Mesothelial cell of epicardium (in vitro differentiated cells): ENCODE results near the gene HAUS3. TPM values are rescaled to one million over a fixed set of nuclear protein-coding genes. Genes with fewer than 3 reads are reported as not detected.
A peak's percentile ranks its signal among the peaks of the same experiment; 100 is the strongest.

ENCODE experiments used
- DNase-seq, 2 experiments: peaks; one replicate each; pipeline ENCODE4 v3.0.0; 2021; ENCODE audit warnings: low spot score in 2 of 2; ENCODE audit not compliant: unreplicated experiment in 2 of 2
- H3K27ac Mint-ChIP-seq: 2 replicates; pipeline ENCODE4 v1.8.0; 2021; ENCODE audit warnings: mixed read lengths
- H3K27me3 Mint-ChIP-seq: 2 replicates; pipeline ENCODE4 v1.8.0; 2021; ENCODE audit warnings: low read depth, mixed read lengths
- H3K36me3 Mint-ChIP-seq: 2 replicates; pipeline ENCODE4 v1.8.0; 2021; ENCODE audit warnings: mixed read lengths
- H3K4me1 Mint-ChIP-seq: 2 replicates; pipeline ENCODE4 v1.8.0; 2021; ENCODE audit warnings: mixed read lengths
- H3K4me3 Mint-ChIP-seq: 2 replicates; pipeline ENCODE4 v1.8.0; 2021; ENCODE audit warnings: mild to moderate bottlenecking, moderate library complexity, mixed read lengths
- H3K9me3 Mint-ChIP-seq: 2 replicates; pipeline ENCODE4 v1.8.0; 2021; ENCODE audit warnings: mixed read lengths
- CTCF ChIP-seq: fragments of 200-600 bp; sonication (generic); IDR thresholded peaks from one replicate; pipeline ENCODE4 v1.5.0; 2021; ENCODE audit warnings: antibody characterized with exemption; ENCODE audit not compliant: unreplicated experiment
- total RNA-seq: library from RNA; stranded (reverse); gene quantifications from 3 replicates; pipeline ENCODE4 v1.2.1, GENCODE V29; 2021

The HAUS3 gene
- 15.4 to 16.9 TPM (median 16.6 TPM) in 3 replicates for total RNA-seq

- Mint-ChIP-seq H3K4me3 (peak within 1 kb of the TSS; percentile 89), H3K27ac (peak within 1 kb of the TSS; percentile 85), H3K4me1 (peaks cover 36% of the 10 kb centered on the region)
Measured at GRCh38 chr4:2241410-2242353, at the start of gene HAUS3, which contains the start of gene POLN. Gene HAUS3, minus strand, starts transcription at chr4:2242121. Its CDS starts 1,175 bp downstream, at chr4:2240946. Gene POLN, minus strand, starts transcription at chr4:2242121. Its CDS starts 12,890 bp downstream, at chr4:2229231.

GRCh38 chr4:2290974-2291704 lies 49.2 kb upstream of the HAUS3 start:
- Mint-ChIP-seq H3K27me3 (no peaks in the 10 kb centered on the region), H3K9me3 (peaks cover 9% of the 10 kb centered on the region), H3K27ac (no peak overlapping the region), H3K4me3 (no peak overlapping the region), H3K36me3 (peaks cover 2% of the 10 kb centered on the region), H3K4me1 (peaks cover 30% of the 10 kb centered on the region)
- DNase-seq: peak in 1 of 2 experiments; percentile 39
- no peak for TF ChIP-seq CTCF

More at GRCh38 chr4:2241410-2242353, at the start of gene HAUS3, which contains the start of gene POLN:
- no peaks in the 10 kb centered on the region for H3K9me3 Mint-ChIP-seq
- TF ChIP-seq CTCF: no peak
- H3K27me3 Mint-ChIP-seq: no peaks in the 10 kb centered on the region
- peaks cover 2% of the 10 kb centered on the region for H3K36me3 Mint-ChIP-seq
- peak; percentile 99 for DNase-seq

GRCh38 chr4:2290488-2290887 lies 48.6 kb upstream of the HAUS3 start:
- Mint-ChIP-seq H3K27ac (no peak overlapping the region), H3K9me3 (peaks cover 9% of the 10 kb centered on the region), H3K4me1 (peaks cover 30% of the 10 kb centered on the region), H3K36me3 (peaks cover 2% of the 10 kb centered on the region), H3K4me3 (no peak overlapping the region), H3K27me3 (no peaks in the 10 kb centered on the region)
- no peak for TF ChIP-seq CTCF
- DNase-seq: peak; percentile 18 to 30

GRCh38 chr4:2289955-2290333 lies 48.0 kb upstream of the HAUS3 start:
- H3K36me3 Mint-ChIP-seq: peaks cover 2% of the 10 kb centered on the region

More at GRCh38 chr4:2289955-2290333, 48.0 kb upstream of the HAUS3 start:
- no peak overlapping the region for H3K27ac Mint-ChIP-seq
- TF ChIP-seq CTCF: no peak
- peak; percentile 14 to 34 for DNase-seq
- no peak overlapping the region for H3K4me3 Mint-ChIP-seq
- H3K27me3 Mint-ChIP-seq: no peaks in the 10 kb centered on the region
- H3K4me1 Mint-ChIP-seq: peaks cover 30% of the 10 kb centered on the region
- H3K9me3 Mint-ChIP-seq: peaks cover 9% of the 10 kb centered on the region
